OCI-LY1 (cell line): ENCODE data around the gene CHI3L1.

Source experiments
- H2AFZ ChIP-seq: fragments of 200-600 bp; sonication (generic), shearing (Covaris generic); 2 replicates; pipeline ENCODE4 v1.6.0; 2014; ENCODE audit warnings: antibody characterized with exemption, mild to moderate bottlenecking, low read length
- H3F3A ChIP-seq: fragments of 200-600 bp; sonication (generic), shearing (Covaris generic); 2 replicates; pipeline ENCODE4 v1.6.0; 2014; ENCODE audit warnings: mild to moderate bottlenecking, antibody characterized with exemption, low read length, moderate library complexity; ENCODE audit not compliant: insufficient read depth
- H3K27ac ChIP-seq: fragments of 200-600 bp; sonication (generic); 2 replicates; pipeline ENCODE4 v1.5.1; 2014; ENCODE audit warnings: low read length, mixed run types, mild to moderate bottlenecking, low read depth; ENCODE audit not compliant: poor library complexity, severe bottlenecking
- H3K27me3 ChIP-seq: fragments of 200-600 bp; sonication (generic); 2 replicates; pipeline ENCODE4 v1.6.0; 2014; ENCODE audit warnings: antibody characterized with exemption, mild to moderate bottlenecking, low read length, moderate library complexity; ENCODE audit not compliant: insufficient read depth
- H3K36me3 ChIP-seq: fragments of 200-600 bp; sonication (generic); 2 replicates; pipeline ENCODE4 v1.6.1; 2014; ENCODE audit warnings: mild to moderate bottlenecking, antibody characterized with exemption, low read length, moderate library complexity, mixed read lengths; ENCODE audit not compliant: insufficient read depth
- H3K4me1 ChIP-seq: fragments of 200-600 bp; sonication (generic); 2 replicates; pipeline ENCODE4 v1.5.1; 2014; ENCODE audit warnings: mild to moderate bottlenecking, low read length, moderate library complexity; ENCODE audit not compliant: insufficient read depth, severe bottlenecking
- H3K4me2 ChIP-seq: fragments of 200-600 bp; sonication (generic), shearing (Covaris generic); 2 replicates; pipeline ENCODE4 v1.6.1; 2014; ENCODE audit warnings: low read length
- H3K4me3 ChIP-seq: fragments of 200-600 bp; sonication (generic); 2 replicates; pipeline ENCODE4 v1.5.1; 2014; ENCODE audit warnings: low read length, low read depth, mild to moderate bottlenecking, mixed read lengths; ENCODE audit not compliant: poor library complexity, severe bottlenecking
- H3K79me2 ChIP-seq: fragments of 200-600 bp; shearing (Covaris generic); 2 replicates; pipeline ENCODE4 v1.6.1; 2016; ENCODE audit warnings: mixed run types, low read length, mixed read lengths; ENCODE audit not compliant: insufficient read depth
- H3K9ac ChIP-seq: fragments of 200-600 bp; sonication (generic), shearing (Covaris generic); 2 replicates; pipeline ENCODE4 v1.6.1; 2014; ENCODE audit warnings: mild to moderate bottlenecking, low read length, mixed read lengths
- H3K9me2 ChIP-seq: fragments of 200-600 bp; sonication (generic), shearing (Covaris generic); 2 replicates; pipeline ENCODE4 v1.6.1; 2014; ENCODE audit warnings: low read depth, mild to moderate bottlenecking, low read length, mixed read lengths
- H3K9me3 ChIP-seq: fragments of 200-600 bp; shearing (Covaris generic); 2 replicates; pipeline ENCODE4 v1.6.1; 2014; ENCODE audit warnings: low read length, mixed read lengths
- H4K20me1 ChIP-seq: fragments of 200-600 bp; sonication (generic), shearing (Covaris generic); 2 replicates; pipeline ENCODE4 v1.6.0; 2016; ENCODE audit warnings: mild to moderate bottlenecking, low read length; ENCODE audit not compliant: insufficient read depth
- EZH2 ChIP-seq: fragments of 200-600 bp; sonication (generic), shearing (Covaris generic); IDR thresholded peaks from 2 replicates; pipeline ENCODE4 v1.8.0; 2017; ENCODE audit warnings: borderline replicate concordance, mixed run types, mild to moderate bottlenecking, antibody characterized with exemption, low read length, moderate library complexity, mixed read lengths
- TF ChIP-seq, protein P1 (sequence below): fragments of 200-600 bp; sonication (generic), shearing (Covaris generic); IDR thresholded peaks from 2 replicates; pipeline ENCODE4 v1.5.1; 2017; ENCODE audit warnings: mild to moderate bottlenecking, antibody characterized with exemption, low read length, moderate library complexity, mixed read lengths

The CHI3L1 gene

DNA sequence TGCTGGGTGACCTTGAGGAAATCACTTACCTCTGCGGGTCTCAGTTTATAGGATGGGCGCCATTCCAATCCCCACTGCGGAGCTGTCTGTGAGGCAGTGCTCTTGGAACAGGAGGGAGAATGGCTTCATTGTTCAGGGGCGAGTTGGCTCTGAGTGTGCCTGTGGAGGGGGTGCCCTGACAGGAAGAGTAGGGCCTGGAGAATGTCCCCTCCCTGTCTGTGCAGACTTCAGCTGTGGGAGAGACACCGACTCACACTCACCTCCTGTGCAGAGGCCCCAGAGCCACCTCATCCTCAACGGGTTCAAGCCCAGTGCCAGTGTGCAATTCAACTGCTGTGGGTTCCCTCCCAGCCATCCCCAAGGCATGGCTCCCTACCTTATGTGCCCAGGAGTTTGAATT lies 41.8 kb downstream of the CHI3L1 start:
- Histone ChIP-seq H3K9ac (no peak overlapping the region), H4K20me1 (no peaks in the 10 kb centered on the region), H3K9me3 (no peaks in the 10 kb centered on the region), H3K4me2 (no peak overlapping the region), H3K79me2 (no peaks in the 10 kb centered on the region), H3K4me3 (no peak overlapping the region), H3K4me1 (no peaks in the 10 kb centered on the region), H3K9me2 (no peaks in the 10 kb centered on the region), H3K27ac (no peak overlapping the region), H3F3A (no peaks in the 10 kb centered on the region), H3K27me3 (peaks cover 11% of the 10 kb centered on the region; the same call in 1 of the 2 replicates), H3K36me3 (no peaks in the 10 kb centered on the region), H2AFZ (no peak overlapping the region)
- TF ChIP-seq, protein P1, sequence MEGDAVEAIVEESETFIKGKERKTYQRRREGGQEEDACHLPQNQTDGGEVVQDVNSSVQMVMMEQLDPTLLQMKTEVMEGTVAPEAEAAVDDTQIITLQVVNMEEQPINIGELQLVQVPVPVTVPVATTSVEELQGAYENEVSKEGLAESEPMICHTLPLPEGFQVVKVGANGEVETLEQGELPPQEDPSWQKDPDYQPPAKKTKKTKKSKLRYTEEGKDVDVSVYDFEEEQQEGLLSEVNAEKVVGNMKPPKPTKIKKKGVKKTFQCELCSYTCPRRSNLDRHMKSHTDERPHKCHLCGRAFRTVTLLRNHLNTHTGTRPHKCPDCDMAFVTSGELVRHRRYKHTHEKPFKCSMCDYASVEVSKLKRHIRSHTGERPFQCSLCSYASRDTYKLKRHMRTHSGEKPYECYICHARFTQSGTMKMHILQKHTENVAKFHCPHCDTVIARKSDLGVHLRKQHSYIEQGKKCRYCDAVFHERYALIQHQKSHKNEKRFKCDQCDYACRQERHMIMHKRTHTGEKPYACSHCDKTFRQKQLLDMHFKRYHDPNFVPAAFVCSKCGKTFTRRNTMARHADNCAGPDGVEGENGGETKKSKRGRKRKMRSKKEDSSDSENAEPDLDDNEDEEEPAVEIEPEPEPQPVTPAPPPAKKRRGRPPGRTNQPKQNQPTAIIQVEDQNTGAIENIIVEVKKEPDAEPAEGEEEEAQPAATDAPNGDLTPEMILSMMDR = no peak
- TF ChIP-seq EZH2 = no peak

- Histone ChIP-seq H3K27me3 (peaks cover 11% of the 10 kb centered on the region; the same call in 1 of the 2 replicates), H3K79me2 (no peaks in the 10 kb centered on the region), H3K9ac (no peak overlapping the region), H2AFZ (no peak overlapping the region), H3K4me2 (no peak overlapping the region), H3K27ac (no peak overlapping the region), H3K4me3 (no peak overlapping the region), H3K9me3 (no peaks in the 10 kb centered on the region), H3F3A (no peaks in the 10 kb centered on the region), H4K20me1 (no peaks in the 10 kb centered on the region), H3K9me2 (no peaks in the 10 kb centered on the region), H3K4me1 (no peaks in the 10 kb centered on the region), H3K36me3 (no peaks in the 10 kb centered on the region)
- no peak for TF ChIP-seq EZH2
- TF ChIP-seq, protein P1 = no peak
These were observed 42.9 kb downstream of the CHI3L1 start for GRCh38 chr1:203143641-203144040.

- Histone ChIP-seq H3K9me2 (no peaks in the 10 kb centered on the region), H3K27ac (no peak overlapping the region), H3K79me2 (no peaks in the 10 kb centered on the region), H4K20me1 (no peaks in the 10 kb centered on the region), H3K36me3 (no peaks in the 10 kb centered on the region), H3K9me3 (no peaks in the 10 kb centered on the region), H3K4me2 (no peak overlapping the region), H3K4me1 (no peaks in the 10 kb centered on the region), H3K4me3 (no peak overlapping the region), H2AFZ (no peak overlapping the region), H3F3A (no peaks in the 10 kb centered on the region), H3K27me3 (peaks cover 11% of the 10 kb centered on the region; the same call in 1 of the 2 replicates), H3K9ac (no peak overlapping the region)
- TF ChIP-seq, protein P1 = no peak
- TF ChIP-seq EZH2 = no peak
These were observed 43.7 kb downstream of the CHI3L1 start for GRCh38 chr1:203142684-203143408.
